CD14-positive monocyte (primary cell): ENCODE measurements around the gene CTDP1. TPM values are rescaled to one million over a fixed set of nuclear protein-coding genes. Genes with fewer than 3 reads are reported as not detected.

Experiments
- DNase-seq, 3 donors: peaks; one replicate each; pipeline ENCODE4 v3.0.0-alpha.2; 2011 to 2022
- H2AFZ ChIP-seq: 2 replicates; pipeline ENCODE4 v1.6.0; 2012; ENCODE audit warnings: mild to moderate bottlenecking, low read depth, low read length, inconsistent platforms; ENCODE audit not compliant: insufficient read depth, poor library complexity, severe bottlenecking
- H3K27ac ChIP-seq, 2 donors: 1 replicate in 1 of 2; 2 replicates in 1 of 2; pipeline ENCODE4 v1.5.1; 2012 to 2013; ENCODE audit warnings: low read length in 2 of 2, control low read depth in 1 of 2, inconsistent platforms in 1 of 2, low read depth in 1 of 2, mild to moderate bottlenecking in 1 of 2
- H3K27me3 ChIP-seq, 2 donors: one replicate each; pipeline versions ENCODE4 v1.6.0 to v1.6.1; 2011 to 2013; ENCODE audit warnings: low read length in 2 of 2; ENCODE audit not compliant: control insufficient read depth in 2 of 2, insufficient read depth in 2 of 2
- H3K36me3 ChIP-seq, 2 donors: replicated peaks in 1 of 2; 1 replicate in 1 of 2; 2 replicates in 1 of 2; pipeline versions ENCODE4 v1.5.1 to v1.6.1; 2012 to 2013; ENCODE audit warnings: low read length in 2 of 2, control low read depth in 1 of 2, inconsistent platforms in 1 of 2, mild to moderate bottlenecking in 1 of 2; ENCODE audit not compliant: insufficient read depth in 2 of 2, control insufficient read depth in 1 of 2
- H3K4me1 ChIP-seq, 2 donors: 1 replicate in 1 of 2; 2 replicates in 1 of 2; pipeline versions ENCODE4 v1.5.1 to v1.6.1; 2012 to 2013; ENCODE audit warnings: low read length in 2 of 2, control low read depth in 1 of 2, inconsistent platforms in 1 of 2, mild to moderate bottlenecking in 1 of 2, moderate library complexity in 1 of 2; ENCODE audit not compliant: insufficient read depth in 2 of 2, control insufficient read depth in 1 of 2
- H3K4me2 ChIP-seq: replicated peaks from 2 replicates; pipeline ENCODE3; 2012; ENCODE audit warnings: low read length, moderate library complexity, mild to moderate bottlenecking; ENCODE audit not compliant: poor library complexity, severe bottlenecking; ENCODE audit errors: extremely low read depth
- H3K4me3 ChIP-seq, 3 experiments: fragments of 200-600 bp in 1 of 3; sonication (generic) in 1 of 3; replicated peaks in 1 of 3; 1 replicate in 2 of 3; 2 replicates in 1 of 3; pipeline ENCODE4 v1.5.1; 2011 to 2013; ENCODE audit warnings: low read length in 3 of 3, mild to moderate bottlenecking in 3 of 3, control low read depth in 2 of 3, low read depth in 2 of 3, inconsistent platforms in 1 of 3, moderate library complexity in 1 of 3
- H3K79me2 ChIP-seq: 2 replicates; pipeline ENCODE4 v1.6.0; 2012; ENCODE audit warnings: mild to moderate bottlenecking, control low read depth, inconsistent platforms, low read length, moderate library complexity; ENCODE audit not compliant: insufficient read depth
- H3K9ac ChIP-seq: 2 replicates; pipeline ENCODE4 v1.6.0; 2017; ENCODE audit warnings: low read length, mild to moderate bottlenecking; ENCODE audit not compliant: insufficient read depth, poor library complexity, severe bottlenecking
- H3K9me3 ChIP-seq, 2 donors: replicated peaks in 1 of 2; 1 replicate in 1 of 2; 2 replicates in 1 of 2; pipeline versions ENCODE4 v1.5.1 to v1.6.1; 2012 to 2013; ENCODE audit warnings: low read length in 2 of 2, control low read depth in 1 of 2; ENCODE audit not compliant: control insufficient read depth in 1 of 2, insufficient read depth in 1 of 2
- H4K20me1 ChIP-seq: 2 replicates; pipeline ENCODE4 v1.6.0; 2012; ENCODE audit warnings: mild to moderate bottlenecking, low read length, control low read depth, moderate library complexity; ENCODE audit not compliant: insufficient read depth
- H3K27ac Mint-ChIP-seq, 7 donors: one replicate each; pipeline ENCODE4 v1.8.0; 2020; ENCODE audit warnings: mild to moderate bottlenecking in 7 of 7, mixed read lengths in 7 of 7, moderate library complexity in 6 of 7, inconsistent platforms in 2 of 7
- H3K27me3 Mint-ChIP-seq, 3 donors: one replicate each; pipeline ENCODE4 v1.8.0; 2021 to 2022; ENCODE audit warnings: low read depth in 3 of 3, mild to moderate bottlenecking in 3 of 3, mixed read lengths in 3 of 3, moderate library complexity in 3 of 3, inconsistent platforms in 1 of 3
- H3K36me3 Mint-ChIP-seq, 2 donors: one replicate each; pipeline ENCODE4 v1.8.0; 2020; ENCODE audit warnings: mixed read lengths in 2 of 2, inconsistent platforms in 1 of 2, mild to moderate bottlenecking in 1 of 2
- H3K4me1 Mint-ChIP-seq: one replicate; pipeline ENCODE4 v1.8.0; 2020; ENCODE audit warnings: mild to moderate bottlenecking, mixed read lengths
- H3K4me3 Mint-ChIP-seq, 2 donors: one replicate each; pipeline ENCODE4 v1.8.0; 2020; ENCODE audit warnings: mild to moderate bottlenecking in 2 of 2, mixed read lengths in 2 of 2, moderate library complexity in 1 of 2
- H3K9me3 Mint-ChIP-seq, 7 donors: one replicate each; pipeline ENCODE4 v1.8.0; 2020 to 2022; ENCODE audit warnings: mixed read lengths in 7 of 7, mild to moderate bottlenecking in 6 of 7, moderate library complexity in 6 of 7, inconsistent platforms in 2 of 7
- whole genome bisulfite sequencing: methylation state at CpG from one replicate; pipeline ENCODE4 v1.1.5; 2013; ENCODE audit warnings: missing lambda C conversion rate; ENCODE audit not compliant: insufficient coverage; 5-methylcytosine and 5-hydroxymethylcytosine counted together
- intact Hi-C, 2 donors: fragments of 100-400 bp; cut with micrococcal nuclease; formaldehyde crosslinking; loops; one replicate each; pipeline versions ENCODE4 v1.15.0 to v1.15.1; 2023
- polyA plus RNA-seq, 3 donors: library from polyadenylated mRNA; depleted of rRNA in 1 of 3; unstranded in 2 of 3; stranded (reverse) in 1 of 3; fragments of 300-500 nt in 2 of 3; fragments of >200 nt in 1 of 3; fragmentation: Illumina TruSeq in 2 of 3; gene quantifications; 1 replicate in 2 of 3; 2 replicates in 1 of 3; pipeline ENCODE4 v1.2.3, GENCODE V29; 2012 to 2021
- TF ChIP-seq, protein P1 (sequence below): fragments of 200-600 bp; IDR thresholded peaks from one replicate; pipeline ENCODE4 v1.8.0; 2022; ENCODE audit warnings: antibody characterized with exemption, mild to moderate bottlenecking

CTDP1 gene
- polyA plus RNA-seq, 3 donors: 9.1 to 13.9 (median 9.1) TPM

DNA sequence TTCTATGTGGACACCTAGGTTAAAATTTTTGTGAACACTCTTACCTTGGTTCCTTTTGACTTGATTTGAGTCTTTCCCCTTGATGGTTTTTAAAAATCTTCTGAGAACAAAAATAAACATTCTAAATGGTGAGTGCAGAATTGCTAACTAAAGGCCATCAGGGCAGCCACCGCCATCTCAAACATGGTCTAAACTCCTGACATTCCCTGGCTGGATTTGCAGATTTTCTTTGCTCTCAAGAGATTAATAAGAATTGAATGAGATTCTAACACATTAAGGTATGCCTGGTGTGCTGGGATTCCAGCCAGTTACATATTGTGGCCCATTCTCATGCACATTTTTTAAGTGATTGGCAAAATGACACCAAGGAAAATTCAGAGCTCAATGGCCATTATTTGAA is 17.2 kb upstream of the CTDP1 start:
- Histone ChIP-seq H3K9me3 (peaks cover 0 to 4% of the 10 kb centered on the region in 2 donors), H4K20me1 (no peaks in the 10 kb centered on the region), H3K27ac (no peak overlapping the region), H3K4me2 (no peak overlapping the region), H3K36me3 (no peaks in the 10 kb centered on the region), H2AFZ (no peak overlapping the region), H3K4me1 (no peaks in the 10 kb centered on the region), H3K9ac (no peak overlapping the region), H3K27me3 (no peaks in the 10 kb centered on the region), H3K79me2 (no peaks in the 10 kb centered on the region), H3K4me3 (no peak overlapping the region)
- Mint-ChIP-seq H3K27ac (no peak overlapping the region), H3K36me3 (no peaks in the 10 kb centered on the region), H3K9me3 (peaks cover 3 to 9% (median 7%) of the 10 kb centered on the region in 7 donors), H3K4me1 (no peaks in the 10 kb centered on the region), H3K4me3 (no peak overlapping the region), H3K27me3 (peaks cover 5 to 15% (median 7%) of the 10 kb centered on the region in 3 donors)
- intact Hi-C loops: no loop called here
- WGBS: no CpG with 5 or more reads among the region's 1 CpG
- TF ChIP-seq, protein P1, sequence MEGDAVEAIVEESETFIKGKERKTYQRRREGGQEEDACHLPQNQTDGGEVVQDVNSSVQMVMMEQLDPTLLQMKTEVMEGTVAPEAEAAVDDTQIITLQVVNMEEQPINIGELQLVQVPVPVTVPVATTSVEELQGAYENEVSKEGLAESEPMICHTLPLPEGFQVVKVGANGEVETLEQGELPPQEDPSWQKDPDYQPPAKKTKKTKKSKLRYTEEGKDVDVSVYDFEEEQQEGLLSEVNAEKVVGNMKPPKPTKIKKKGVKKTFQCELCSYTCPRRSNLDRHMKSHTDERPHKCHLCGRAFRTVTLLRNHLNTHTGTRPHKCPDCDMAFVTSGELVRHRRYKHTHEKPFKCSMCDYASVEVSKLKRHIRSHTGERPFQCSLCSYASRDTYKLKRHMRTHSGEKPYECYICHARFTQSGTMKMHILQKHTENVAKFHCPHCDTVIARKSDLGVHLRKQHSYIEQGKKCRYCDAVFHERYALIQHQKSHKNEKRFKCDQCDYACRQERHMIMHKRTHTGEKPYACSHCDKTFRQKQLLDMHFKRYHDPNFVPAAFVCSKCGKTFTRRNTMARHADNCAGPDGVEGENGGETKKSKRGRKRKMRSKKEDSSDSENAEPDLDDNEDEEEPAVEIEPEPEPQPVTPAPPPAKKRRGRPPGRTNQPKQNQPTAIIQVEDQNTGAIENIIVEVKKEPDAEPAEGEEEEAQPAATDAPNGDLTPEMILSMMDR: no peak
- no peak for DNase-seq

DNA sequence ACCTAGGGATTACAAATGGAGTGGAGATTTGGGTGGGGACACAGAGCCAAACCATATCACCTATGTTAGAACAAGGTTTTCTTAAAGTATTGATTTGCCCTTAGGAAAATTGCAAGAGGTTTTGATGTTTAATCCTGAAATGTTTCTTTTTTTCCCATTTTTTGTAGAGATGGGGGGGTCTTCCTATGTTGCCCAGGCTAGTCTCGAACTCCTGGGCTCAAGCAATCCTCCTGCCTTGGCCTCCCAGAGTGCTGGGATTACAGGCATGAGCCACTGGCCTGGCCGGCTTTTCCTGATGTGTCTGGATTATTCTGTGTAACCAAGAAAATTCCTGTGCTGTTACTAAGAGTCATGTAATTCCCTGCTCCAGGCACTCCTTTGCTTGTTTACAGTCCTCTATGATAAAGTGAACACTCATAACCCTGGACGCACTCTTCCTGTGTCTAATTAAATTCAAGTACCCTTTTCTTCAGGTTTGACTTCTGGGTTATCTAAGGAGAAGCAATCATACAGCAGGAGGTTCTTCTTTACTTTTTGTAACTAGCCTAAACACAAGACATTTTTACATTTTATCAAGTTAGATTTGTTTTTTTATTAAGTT is 15.0 kb upstream of the CTDP1 start:
- Histone ChIP-seq H3K27me3 (no peaks in the 10 kb centered on the region), H3K9ac (no peak overlapping the region), H3K27ac (no peak overlapping the region), H3K4me3 (no peak overlapping the region), H3K4me1 (no peaks in the 10 kb centered on the region), H3K9me3 (peaks cover 0 to 4% of the 10 kb centered on the region in 2 donors), H3K79me2 (no peaks in the 10 kb centered on the region), H4K20me1 (no peaks in the 10 kb centered on the region), H2AFZ (no peak overlapping the region), H3K36me3 (no peaks in the 10 kb centered on the region), H3K4me2 (no peak overlapping the region)
- DNase-seq: no peak
- Mint-ChIP-seq H3K36me3 (no peaks in the 10 kb centered on the region), H3K9me3 (peaks cover 3 to 9% (median 7%) of the 10 kb centered on the region in 7 donors), H3K4me1 (no peaks in the 10 kb centered on the region), H3K27ac (no peak overlapping the region), H3K4me3 (no peak overlapping the region), H3K27me3 (peaks cover 5 to 16% (median 7%) of the 10 kb centered on the region in 3 donors)
- intact Hi-C loops: no loop called here
- TF ChIP-seq, protein P1: no peak
- 100% methylated on average over 2 of the region's 3 CpGs for WGBS
